PC-3 (cell line): ENCODE results near the gene TRPC4AP. TPM values are rescaled to one million over a fixed set of nuclear protein-coding genes. Genes with fewer than 3 reads are reported as not detected.

Source experiments
- ATAC-seq: fragments of 200-7000 bp; cut with Tn5 transposase; 2 replicates; pipeline ENCODE4 v1.9.1; 2020; ENCODE audit warnings: mild to moderate bottlenecking, moderate library complexity
- BruUV-seq: library from RNA; stranded (reverse); fragments of 400-500 nt; replicated peaks from 2 replicates; lab custom pipeline; 2021; lab: Mats Ljungman, UMichigan
- CTCF ChIA-PET: fragments of 300-600 bp; sonication (Branson Sonifier 250); formaldehyde crosslinking; loops from one replicate; lab custom pipeline; 2022; ENCODE audit warnings: antibody characterized with exemption; lab: Charles Lee
- POLR2A ChIA-PET: fragments of 300-600 bp; sonication (Branson Sonifier 250); formaldehyde crosslinking; loops from one replicate; lab custom pipeline; 2022; ENCODE audit warnings: antibody characterized with exemption; ENCODE audit not compliant: unreplicated experiment; lab: Charles Lee
- DNase-seq: peaks from one replicate; pipeline ENCODE4 v3.0.0-alpha.2; 2015
- H2AFZ ChIP-seq: fragments of 300-600 bp; sonication (generic); 2 replicates; pipeline ENCODE4 v1.6.0; 2016; ENCODE audit warnings: antibody characterized with exemption, low read length
- H3F3A ChIP-seq: fragments of 300-600 bp; sonication (generic); one replicate; pipeline ENCODE4 v1.6.0; 2017; ENCODE audit warnings: antibody characterized with exemption, low read length, control low read depth, mild to moderate bottlenecking; ENCODE audit not compliant: unreplicated experiment
- H3K27ac ChIP-seq: fragments of 300-600 bp; sonication (generic); 2 replicates; pipeline ENCODE4 v1.5.1; 2016; ENCODE audit warnings: mild to moderate bottlenecking, low read length
- H3K27me3 ChIP-seq: fragments of 300-600 bp; sonication (generic); 2 replicates; pipeline ENCODE4 v1.6.1; 2016; ENCODE audit warnings: low read length, mixed read lengths
- H3K36me3 ChIP-seq: fragments of 300-600 bp; sonication (generic); 2 replicates; pipeline ENCODE4 v1.6.1; 2016; ENCODE audit warnings: low read depth, mixed run types, low read length, mixed read lengths
- H3K4me1 ChIP-seq: fragments of 300-600 bp; sonication (generic); 2 replicates; pipeline ENCODE4 v1.5.1; 2016; ENCODE audit warnings: low read length; ENCODE audit not compliant: insufficient read depth
- H3K4me2 ChIP-seq: fragments of 300-600 bp; sonication (generic); 2 replicates; pipeline ENCODE4 v1.6.0; 2016; ENCODE audit warnings: low read length
- H3K4me3 ChIP-seq: fragments of 300-600 bp; sonication (generic); 2 replicates; pipeline ENCODE4 v1.5.1; 2016; ENCODE audit warnings: mild to moderate bottlenecking, low read length, mixed read lengths
- H3K79me2 ChIP-seq: fragments of 300-600 bp; sonication (generic); 2 replicates; pipeline ENCODE4 v1.6.1; 2017; ENCODE audit warnings: low read length, mixed read lengths
- H3K9ac ChIP-seq: fragments of 300-600 bp; sonication (generic); 2 replicates; pipeline ENCODE4 v1.6.0; 2016; ENCODE audit warnings: mild to moderate bottlenecking, low read length
- H3K9me2 ChIP-seq: fragments of 300-600 bp; sonication (generic); replicated peaks from 2 replicates; pipeline ENCODE4 v1.6.1; 2016; ENCODE audit warnings: mixed run types, low read length, mixed read lengths
- H3K9me3 ChIP-seq: fragments of 300-600 bp; sonication (generic); 2 replicates; pipeline ENCODE4 v1.6.1; 2016; ENCODE audit warnings: low read length, mixed read lengths
- H4K20me1 ChIP-seq: fragments of 300-600 bp; sonication (generic); 2 replicates; pipeline ENCODE4 v1.6.1; 2016; ENCODE audit warnings: low read length, mixed read lengths
- EZH2 ChIP-seq: fragments of 300-600 bp; sonication (generic); IDR thresholded peaks from one replicate; pipeline ENCODE4 v1.6.1; 2017; ENCODE audit warnings: antibody characterized with exemption, mild to moderate bottlenecking, low read length; ENCODE audit not compliant: unreplicated experiment
- EZH2phosphoT487 ChIP-seq: fragments of 300-600 bp; sonication (generic); IDR thresholded peaks from 2 replicates; pipeline ENCODE4 v1.6.1; 2018; ENCODE audit warnings: mild to moderate bottlenecking, antibody characterized with exemption, low read length, borderline replicate concordance
- intact Hi-C: fragments of 100-400 bp; cut with micrococcal nuclease; formaldehyde crosslinking; loops from 2 replicates; pipeline ENCODE4 v1.9.0; 2023
- total RNA-seq: library from RNA; depleted of rRNA; stranded (reverse); fragments of >200 nt; gene quantifications from 2 replicates; pipeline ENCODE4 v1.2.3, GENCODE V29; 2014
- TF ChIP-seq, protein P1 (sequence below): fragments of 300-600 bp; sonication (generic); conservative IDR thresholded peaks from 2 replicates; pipeline ENCODE4 v1.5.1; 2017; ENCODE audit warnings: antibody characterized with exemption, low read depth, mild to moderate bottlenecking, low read length

TRPC4AP gene
- total RNA-seq, 1 experiment from 2014 or later = 46.9 TPM

DNA sequence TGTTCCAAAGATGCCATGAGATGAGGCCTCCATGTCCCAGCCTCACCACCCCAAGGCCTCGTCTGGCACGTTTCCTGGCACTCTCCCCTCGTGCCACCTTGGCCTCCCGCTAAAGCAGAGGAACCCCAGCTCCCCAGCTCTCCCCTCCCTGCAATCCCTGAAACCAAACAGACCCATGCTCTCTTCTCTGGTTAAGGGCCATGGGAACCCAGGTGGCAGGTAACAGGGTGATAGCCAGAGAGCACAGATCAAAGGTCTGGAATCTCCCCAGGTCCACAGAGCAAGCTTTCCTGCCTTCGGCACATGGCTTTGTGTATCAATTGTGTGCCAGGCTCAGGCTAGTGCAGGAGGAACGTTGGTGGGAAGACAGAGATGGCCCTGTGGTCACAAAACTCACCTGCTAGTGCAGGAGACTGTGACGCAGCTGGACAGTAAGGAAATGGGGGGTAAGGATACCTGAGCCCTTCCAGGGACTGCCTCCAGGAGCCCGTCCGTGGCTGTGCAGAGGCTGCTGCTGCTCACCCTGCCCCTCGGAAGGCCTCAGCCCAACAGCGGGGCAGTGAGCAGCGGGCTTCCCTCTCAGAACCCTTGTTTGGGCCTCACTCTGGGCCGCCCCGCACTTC, 98.0 kb downstream of the TRPC4AP start:
- H3K4me1 ChIP-seq = no peaks in the 10 kb centered on the region
- POLR2A ChIA-PET = no interaction called here
- no peaks in the 10 kb centered on the region for H3K79me2 ChIP-seq
- no TSS peak for BruUV-seq
- no peak overlapping the region for H2AFZ ChIP-seq
- DNase-seq = no peak
- H3K36me3 ChIP-seq = no peaks in the 10 kb centered on the region
- H3K4me3 ChIP-seq = no peak overlapping the region
- intact Hi-C loops = no loop called here
- no peak for ATAC-seq
- TF ChIP-seq EZH2phosphoT487 = no peak
- CTCF ChIA-PET = no interaction called here
- H3K9ac ChIP-seq = no peak overlapping the region
- no peaks in the 10 kb centered on the region for H3K9me3 ChIP-seq
- no peaks in the 10 kb centered on the region for H3K9me2 ChIP-seq
- H4K20me1 ChIP-seq = no peaks in the 10 kb centered on the region
- H3K27me3 ChIP-seq = no peaks in the 10 kb centered on the region
- H3F3A ChIP-seq = no peaks in the 10 kb centered on the region
- H3K27ac ChIP-seq = no peak overlapping the region
- no peak overlapping the region for H3K4me2 ChIP-seq

DNA sequence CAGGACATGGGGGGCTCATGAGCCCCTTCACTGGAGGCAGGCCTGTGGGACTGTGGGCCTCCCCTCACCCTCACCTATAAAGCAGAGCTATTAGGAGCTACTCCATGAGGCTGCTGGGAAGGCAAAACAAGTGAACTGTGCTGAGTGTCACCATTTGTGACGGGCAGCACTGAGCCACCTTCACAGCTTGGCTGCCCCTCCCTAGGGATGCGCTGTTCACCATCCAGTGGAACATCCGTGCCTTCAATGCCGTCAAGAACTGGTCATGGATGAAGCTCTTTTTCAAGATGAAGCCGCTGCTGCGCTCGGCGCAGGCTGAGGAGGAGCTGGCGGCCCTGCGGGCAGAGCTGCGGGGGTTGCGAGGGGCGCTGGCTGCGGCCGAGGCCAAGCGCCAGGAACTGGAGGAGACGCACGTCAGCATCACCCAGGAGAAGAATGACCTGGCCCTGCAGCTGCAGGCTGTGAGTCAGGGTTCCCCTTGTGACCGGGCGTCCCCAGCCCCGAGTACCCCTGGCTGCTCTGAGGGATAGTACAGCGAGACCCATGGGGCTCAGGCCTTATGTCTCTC, 98.6 kb downstream of the TRPC4AP start:
- no peak overlapping the region for H3K9ac ChIP-seq
- H3K9me3 ChIP-seq = no peaks in the 10 kb centered on the region
- TF ChIP-seq EZH2 (no peak), EZH2phosphoT487 (no peak)
- TF ChIP-seq, protein P1, sequence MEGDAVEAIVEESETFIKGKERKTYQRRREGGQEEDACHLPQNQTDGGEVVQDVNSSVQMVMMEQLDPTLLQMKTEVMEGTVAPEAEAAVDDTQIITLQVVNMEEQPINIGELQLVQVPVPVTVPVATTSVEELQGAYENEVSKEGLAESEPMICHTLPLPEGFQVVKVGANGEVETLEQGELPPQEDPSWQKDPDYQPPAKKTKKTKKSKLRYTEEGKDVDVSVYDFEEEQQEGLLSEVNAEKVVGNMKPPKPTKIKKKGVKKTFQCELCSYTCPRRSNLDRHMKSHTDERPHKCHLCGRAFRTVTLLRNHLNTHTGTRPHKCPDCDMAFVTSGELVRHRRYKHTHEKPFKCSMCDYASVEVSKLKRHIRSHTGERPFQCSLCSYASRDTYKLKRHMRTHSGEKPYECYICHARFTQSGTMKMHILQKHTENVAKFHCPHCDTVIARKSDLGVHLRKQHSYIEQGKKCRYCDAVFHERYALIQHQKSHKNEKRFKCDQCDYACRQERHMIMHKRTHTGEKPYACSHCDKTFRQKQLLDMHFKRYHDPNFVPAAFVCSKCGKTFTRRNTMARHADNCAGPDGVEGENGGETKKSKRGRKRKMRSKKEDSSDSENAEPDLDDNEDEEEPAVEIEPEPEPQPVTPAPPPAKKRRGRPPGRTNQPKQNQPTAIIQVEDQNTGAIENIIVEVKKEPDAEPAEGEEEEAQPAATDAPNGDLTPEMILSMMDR = no peak
- no peaks in the 10 kb centered on the region for H3K36me3 ChIP-seq
- ChIA-PET CTCF (no interaction called here), POLR2A (no interaction called here)
- no peak for ATAC-seq
- H3K4me2 ChIP-seq = no peak overlapping the region
- no peaks in the 10 kb centered on the region for H3K9me2 ChIP-seq
- no peak overlapping the region for H3K27ac ChIP-seq
- intact Hi-C loops = no loop called here
- no peak overlapping the region for H2AFZ ChIP-seq
- H3K4me1 ChIP-seq = no peaks in the 10 kb centered on the region
- H3K4me3 ChIP-seq = no peak overlapping the region
- no peaks in the 10 kb centered on the region for H3F3A ChIP-seq
- H3K27me3 ChIP-seq = no peaks in the 10 kb centered on the region
- no peaks in the 10 kb centered on the region for H3K79me2 ChIP-seq
- no TSS peak for BruUV-seq
- DNase-seq = no peak
- H4K20me1 ChIP-seq = no peaks in the 10 kb centered on the region

DNA sequence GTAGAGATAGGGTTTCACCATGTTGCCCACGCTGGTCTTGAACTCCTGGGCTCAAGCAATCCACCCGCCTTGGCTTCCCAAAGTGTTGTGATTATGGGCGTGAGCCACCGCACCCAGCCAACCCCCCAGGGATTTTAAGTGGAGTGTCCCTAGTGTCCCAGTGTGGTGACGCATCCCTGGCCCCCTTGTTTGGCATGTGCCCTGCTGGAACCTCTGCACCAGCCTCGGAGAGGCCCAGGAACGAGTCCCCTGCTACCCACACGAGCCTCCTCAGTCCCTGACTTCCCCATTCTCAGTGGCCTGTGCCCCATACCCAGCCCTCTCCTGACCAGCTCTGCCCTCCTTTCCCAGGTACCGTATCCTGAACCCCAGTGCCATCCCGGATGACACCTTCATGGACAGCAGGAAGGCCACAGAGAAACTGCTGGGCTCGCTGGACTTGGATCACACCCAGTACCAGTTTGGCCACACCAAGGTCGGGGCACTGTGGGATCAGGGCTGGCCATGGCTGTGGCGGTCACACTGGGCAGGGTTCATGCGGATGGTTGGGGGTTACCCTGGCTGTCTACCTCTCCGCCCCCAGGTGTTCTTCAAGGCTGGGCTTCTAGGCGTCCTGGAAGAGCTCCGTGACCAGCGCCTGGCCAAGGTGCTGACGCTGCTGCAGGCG, 99.7 kb downstream of the TRPC4AP start:
- Histone ChIP-seq H3K36me3 (no peaks in the 10 kb centered on the region), H3K79me2 (no peaks in the 10 kb centered on the region), H3F3A (no peaks in the 10 kb centered on the region), H2AFZ (no peak overlapping the region), H4K20me1 (no peaks in the 10 kb centered on the region), H3K27ac (no peak overlapping the region), H3K9ac (no peak overlapping the region), H3K9me2 (no peaks in the 10 kb centered on the region), H3K4me3 (no peak overlapping the region), H3K9me3 (no peaks in the 10 kb centered on the region), H3K4me2 (no peak overlapping the region), H3K4me1 (no peaks in the 10 kb centered on the region), H3K27me3 (no peaks in the 10 kb centered on the region)
- POLR2A ChIA-PET = no interaction called here
- intact Hi-C loops = no loop called here
- CTCF ChIA-PET = no interaction called here
- no TSS peak for BruUV-seq
- TF ChIP-seq EZH2 (no peak), EZH2phosphoT487 (no peak)
- TF ChIP-seq, protein P1 = no peak
- ATAC-seq = no peak
- no peak for DNase-seq
